ENCODE measurements around the gene ATP10A.

The ATP10A gene

GRCh38 chr15:25680686-25681025, 182.5 kb downstream of the ATP10A start:
- TF ChIP-seq ISL1 (CRISPR knock-in tag; IDR thresholded peaks at IDR 0.05) (no peak), ARNTL (CRISPR knock-in tag; IDR thresholded peaks at IDR 0.05; ENCODE audit: borderline replicate concordance, low read depth) (no peak), TSHZ2 (CRISPR knock-in tag; IDR thresholded peaks at IDR 0.05) (no peak), ZFP3 (CRISPR knock-in tag; IDR thresholded peaks at IDR 0.05) (no peak), ZNF8 (CRISPR knock-in tag; IDR thresholded peaks at IDR 0.05) (no peak), ZNF70 (CRISPR knock-in tag; IDR thresholded peaks at IDR 0.05) (no peak), CSRNP3 (CRISPR knock-in tag; IDR thresholded peaks at IDR 0.05) (no peak), TOX (CRISPR knock-in tag; IDR thresholded peaks at IDR 0.05; ENCODE audit: borderline replicate concordance) (no peak), RARB (CRISPR knock-in tag; IDR thresholded peaks at IDR 0.05) (no peak), BACH2 (CRISPR knock-in tag; IDR thresholded peaks at IDR 0.05; ENCODE audit: borderline replicate concordance) (no peak), ZNF565 (CRISPR knock-in tag; conservative IDR thresholded peaks at IDR 0.05; ENCODE audit: low read depth) (no peak), PATZ1 (CRISPR knock-in tag; IDR thresholded peaks at IDR 0.05; ENCODE audit: borderline replicate concordance) (no peak), GLIS3 (CRISPR knock-in tag; IDR thresholded peaks at IDR 0.05) (no peak), PPARA (CRISPR knock-in tag; IDR thresholded peaks at IDR 0.05; ENCODE audit: borderline replicate concordance) (no peak), POU6F1 (CRISPR knock-in tag; IDR thresholded peaks at IDR 0.05; ENCODE audit: borderline replicate concordance, low read depth) (no peak), ZFP30 (CRISPR knock-in tag; IDR thresholded peaks at IDR 0.05) (no peak)
- ATAC-seq: no peak

GRCh38 chr15:25679964-25680685, 183.0 kb downstream of the ATP10A start:
- TF ChIP-seq SNAI2 (CRISPR knock-in tag; IDR thresholded peaks at IDR 0.05): no peak
- no peak for ATAC-seq

- TF ChIP-seq ZNF565 (CRISPR knock-in tag; conservative IDR thresholded peaks at IDR 0.05; ENCODE audit: low read depth) (no peak), CSRNP3 (CRISPR knock-in tag; IDR thresholded peaks at IDR 0.05) (no peak), ZFP3 (CRISPR knock-in tag; IDR thresholded peaks at IDR 0.05) (no peak), POU6F1 (CRISPR knock-in tag; IDR thresholded peaks at IDR 0.05; ENCODE audit: borderline replicate concordance, low read depth) (no peak), CSDC2 (CRISPR knock-in tag; IDR thresholded peaks at IDR 0.05) (no peak), ZNF8 (CRISPR knock-in tag; IDR thresholded peaks at IDR 0.05) (no peak), TCF4 (CRISPR knock-in tag; IDR thresholded peaks at IDR 0.05; ENCODE audit: borderline replicate concordance) (no peak), TOX (CRISPR knock-in tag; IDR thresholded peaks at IDR 0.05; ENCODE audit: borderline replicate concordance) (no peak), BACH2 (CRISPR knock-in tag; IDR thresholded peaks at IDR 0.05; ENCODE audit: borderline replicate concordance) (no peak), RARB (CRISPR knock-in tag; IDR thresholded peaks at IDR 0.05) (no peak), OSR1 (CRISPR knock-in tag; IDR thresholded peaks at IDR 0.05) (no peak), GLIS3 (CRISPR knock-in tag; IDR thresholded peaks at IDR 0.05) (no peak), PPARA (CRISPR knock-in tag; IDR thresholded peaks at IDR 0.05; ENCODE audit: borderline replicate concordance) (no peak)
Measured at GRCh38 chr15:25679492-25679891, 183.6 kb downstream of the ATP10A start.

More at GRCh38 chr15:25679492-25679891, 183.6 kb downstream of the ATP10A start:
- no peak for ATAC-seq
